Astrocyte of the hippocampus (primary cell): ENCODE measurements around the gene TMED5.
"Not testable (repeated sequence)": the region's sequence is repeated elsewhere in the genome, so short reads cannot be mapped to it uniquely, and the experiment has no call there.

Experiments used
- DNase-seq: peaks from one replicate; pipeline ENCODE4 v3.0.0; 2011; ENCODE audit warnings: low read depth, low spot score

Gene TMED5

DNA sequence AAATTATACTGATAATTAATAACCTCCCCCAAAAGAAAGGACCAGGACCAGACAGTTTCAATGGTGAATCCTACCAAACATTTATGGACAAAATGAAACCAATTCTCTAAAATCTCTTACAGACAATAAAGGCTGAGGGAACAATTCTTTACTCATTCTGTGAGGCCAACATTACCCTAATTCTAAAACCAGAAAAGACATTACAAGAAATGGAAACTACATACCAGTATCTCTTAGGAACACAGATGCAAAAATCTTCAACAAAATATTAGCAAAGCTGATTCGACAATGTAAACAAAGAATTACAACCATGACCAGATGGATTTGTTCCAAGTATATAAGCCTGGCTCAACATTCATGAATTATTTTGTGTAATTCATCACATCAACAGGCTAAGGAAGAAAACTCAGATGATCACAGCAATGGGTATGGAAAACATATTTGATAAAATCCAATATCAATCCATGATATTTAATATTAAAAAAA lies 8.6 kb downstream of the TMED5 start:
- no peak for DNase-seq

DNA sequence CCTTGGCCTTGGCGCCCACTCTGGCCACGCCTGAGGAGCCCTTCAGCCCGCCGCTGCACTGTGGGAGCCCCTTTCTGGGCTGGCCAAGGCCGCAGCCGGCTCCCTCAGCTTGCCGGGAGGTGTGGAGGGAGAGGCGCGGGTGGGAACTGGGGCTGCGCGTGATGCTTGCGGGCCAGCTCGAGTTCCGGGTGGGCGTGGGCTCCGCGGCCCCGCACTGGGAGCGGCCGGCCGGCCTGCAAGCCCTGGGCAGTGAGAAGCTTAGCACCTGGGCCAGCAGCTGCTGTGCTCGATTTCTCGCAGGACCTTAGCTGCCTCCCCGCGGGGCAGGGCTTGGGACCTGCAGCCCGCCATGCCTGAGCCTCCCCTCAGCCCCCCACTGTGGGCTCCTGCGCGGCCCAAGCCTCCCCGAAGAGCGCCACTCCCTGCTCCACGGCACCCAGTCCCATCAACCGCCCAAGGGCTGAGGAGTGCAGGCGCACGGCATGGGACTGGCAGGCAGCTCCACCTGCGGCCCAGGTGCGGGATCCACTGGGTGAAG lies 10.0 kb downstream of the TMED5 start:
- DNase-seq = not testable (repeated sequence)

DNA sequence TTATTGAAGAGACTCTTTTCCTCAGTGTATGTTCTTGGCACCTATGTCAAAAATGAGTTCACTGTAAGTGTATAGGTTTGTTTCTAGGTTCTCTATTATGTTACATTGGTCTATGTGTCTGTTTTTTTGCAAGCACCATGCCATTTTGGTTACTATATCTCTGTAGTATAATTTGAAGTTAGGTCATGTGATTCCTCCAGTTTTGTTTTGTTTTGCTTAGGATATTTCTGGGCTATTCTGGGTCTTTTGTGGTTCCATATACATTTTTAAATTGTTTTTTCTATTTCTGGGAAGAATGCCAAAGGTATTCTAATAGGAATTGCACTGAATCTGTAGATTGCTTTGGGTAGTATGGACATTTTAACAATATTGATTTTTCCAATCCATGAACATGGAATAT lies 13.2 kb downstream of the TMED5 start:
- DNase-seq = no peak

DNA sequence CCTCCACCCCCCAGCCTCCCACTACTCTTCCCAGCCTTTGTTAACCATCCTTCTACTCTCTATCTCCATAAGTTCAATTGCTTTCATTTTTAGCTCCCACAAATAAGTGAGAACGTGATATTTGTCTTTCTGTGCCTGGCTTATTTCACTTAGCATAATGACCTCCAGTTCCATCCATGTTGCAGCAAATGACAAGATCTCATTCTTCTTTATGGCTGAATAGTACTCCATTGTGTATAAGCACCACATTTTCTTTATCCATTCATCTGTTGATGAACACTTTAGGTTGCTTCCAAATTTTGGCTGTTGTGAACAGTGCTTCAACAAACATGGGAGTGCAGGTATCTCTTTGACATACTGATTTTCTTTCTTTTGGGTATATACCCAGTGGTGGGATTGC lies 14.3 kb downstream of the TMED5 start:
- not testable (repeated sequence) for DNase-seq

DNA sequence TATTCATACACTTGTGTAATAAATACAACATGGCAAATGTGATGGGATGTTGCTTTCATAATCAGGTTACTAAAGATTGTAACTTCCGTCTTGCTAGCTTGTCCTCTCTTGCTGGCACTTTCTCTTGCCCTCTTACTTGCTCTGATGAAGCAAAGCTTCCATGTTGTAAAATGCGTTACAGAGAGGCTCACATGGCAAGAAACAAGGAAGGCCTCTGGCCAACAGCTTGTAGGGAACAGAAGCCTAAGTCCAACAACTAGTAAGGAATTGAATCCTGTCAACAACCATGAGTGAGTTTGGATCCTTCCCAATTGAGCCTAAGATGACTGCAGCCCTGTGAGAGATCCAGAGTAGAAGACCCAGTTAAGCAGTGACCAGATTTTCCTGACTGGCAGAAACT lies 15.4 kb downstream of the TMED5 start:
- no peak for DNase-seq

DNA sequence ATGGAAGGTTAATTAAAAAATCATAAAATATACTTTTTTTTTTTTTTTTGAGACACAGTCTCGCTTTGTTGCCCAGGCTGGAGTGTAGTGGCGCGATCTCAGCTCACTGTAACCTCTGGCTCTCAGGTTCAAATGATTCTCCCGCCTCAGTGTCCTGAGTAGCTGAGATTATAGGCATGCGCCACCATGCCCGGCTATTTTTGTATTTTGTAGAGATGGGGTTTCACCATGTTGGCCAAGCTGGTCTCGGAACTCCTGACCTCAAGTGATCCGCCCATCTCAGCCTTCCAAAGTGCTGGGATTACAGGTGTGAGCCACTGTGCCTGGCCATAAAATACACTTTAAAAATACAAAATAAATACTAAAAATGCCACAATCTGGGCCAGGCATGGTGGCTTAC lies 16.9 kb downstream of the TMED5 start:
- not testable (repeated sequence) for DNase-seq

DNA sequence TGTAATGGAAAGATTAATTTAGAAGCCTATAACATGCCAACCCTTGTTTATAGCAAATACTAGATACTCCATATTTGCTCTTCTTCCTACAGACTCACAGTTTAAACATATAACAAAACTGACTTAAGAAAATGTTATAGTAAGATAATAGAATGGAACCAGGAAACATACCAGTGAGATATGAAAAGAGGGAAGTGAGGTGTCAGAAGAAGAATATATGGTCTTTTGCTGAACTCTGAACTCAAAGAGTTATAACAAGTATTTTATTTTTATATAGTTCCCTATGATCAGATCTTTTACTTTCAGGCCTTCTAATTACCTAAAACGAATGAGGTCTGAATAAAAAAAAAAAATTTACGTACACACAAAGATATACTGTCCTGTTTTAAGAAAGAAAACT lies 20.9 kb downstream of the TMED5 start:
- no peak for DNase-seq

DNA sequence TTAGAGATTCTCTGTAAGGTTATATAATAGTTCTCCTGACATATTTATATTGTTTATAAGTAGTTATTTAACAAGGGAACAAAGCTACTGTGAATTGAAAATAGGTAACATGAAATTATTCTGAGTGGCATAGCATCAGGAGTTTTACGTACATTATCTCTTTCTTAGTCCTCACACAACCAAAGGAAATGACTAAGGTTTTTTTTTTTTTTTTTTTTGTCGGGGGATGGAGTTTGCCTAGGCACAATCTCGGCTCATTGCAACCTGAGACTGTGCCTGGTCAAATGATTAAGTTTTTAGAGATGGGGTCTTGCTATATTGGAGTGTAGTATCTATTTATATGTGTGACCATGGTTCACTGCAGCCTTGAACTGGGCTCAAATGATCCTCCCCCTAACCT lies 24.9 kb downstream of the TMED5 start:
- no peak for DNase-seq

DNA sequence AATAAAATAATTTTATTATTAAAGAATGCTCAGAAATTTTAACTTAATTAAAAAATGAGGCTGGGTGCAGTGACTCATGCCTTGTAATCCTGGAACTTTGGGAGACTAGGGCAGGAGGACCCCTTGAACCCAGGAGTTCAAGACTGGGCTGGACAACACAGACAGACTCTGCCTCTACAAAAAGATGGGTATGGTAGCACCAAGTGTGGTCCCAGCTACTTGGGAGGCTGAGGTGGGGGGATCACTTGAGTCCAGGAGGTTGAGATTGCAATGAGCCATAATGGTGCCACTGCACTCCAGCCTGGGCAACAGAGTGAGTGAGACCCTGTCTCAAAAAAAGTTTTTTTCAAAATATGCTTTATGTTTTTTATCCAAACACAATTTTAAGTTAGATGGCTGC lies 25.3 kb downstream of the TMED5 start:
- DNase-seq = no peak

DNA sequence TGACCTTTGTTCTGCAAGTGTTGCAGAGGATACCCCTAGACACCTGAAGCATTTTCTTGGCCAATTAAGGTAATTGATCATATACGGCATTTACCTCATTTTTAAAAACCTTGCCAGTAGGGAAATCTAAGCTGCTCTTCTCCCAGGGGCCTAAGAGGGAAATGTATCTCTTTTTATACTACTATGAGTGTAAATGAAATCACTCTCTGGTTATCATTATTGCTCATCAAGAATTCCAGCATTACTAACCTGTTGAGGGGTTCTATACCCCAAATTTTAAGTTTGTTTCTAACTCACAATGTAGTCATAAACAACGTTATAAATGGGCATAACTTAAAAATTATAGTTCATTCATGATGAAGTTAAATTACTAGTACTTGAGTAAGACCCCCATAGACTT lies 27.4 kb downstream of the TMED5 start:
- no peak for DNase-seq

DNA sequence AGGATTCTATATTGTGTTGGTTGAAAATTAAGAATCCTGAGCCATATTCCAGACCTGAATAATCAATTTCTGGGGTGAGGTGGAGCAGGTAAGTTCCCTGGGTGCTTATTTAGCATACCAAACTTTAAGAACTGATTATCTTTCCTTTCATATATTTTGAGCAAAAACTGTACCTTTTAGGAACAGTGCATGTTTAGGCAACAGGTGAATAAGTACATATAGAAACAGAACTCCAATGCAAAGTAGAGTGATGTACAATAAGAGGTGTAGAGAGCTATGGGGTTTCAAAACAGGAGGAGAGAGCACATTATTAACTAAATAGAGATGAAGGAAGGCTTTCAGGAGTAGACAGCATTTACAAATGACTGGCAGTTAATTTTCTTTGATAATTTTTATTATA lies 28.7 kb downstream of the TMED5 start:
- no peak for DNase-seq

DNA sequence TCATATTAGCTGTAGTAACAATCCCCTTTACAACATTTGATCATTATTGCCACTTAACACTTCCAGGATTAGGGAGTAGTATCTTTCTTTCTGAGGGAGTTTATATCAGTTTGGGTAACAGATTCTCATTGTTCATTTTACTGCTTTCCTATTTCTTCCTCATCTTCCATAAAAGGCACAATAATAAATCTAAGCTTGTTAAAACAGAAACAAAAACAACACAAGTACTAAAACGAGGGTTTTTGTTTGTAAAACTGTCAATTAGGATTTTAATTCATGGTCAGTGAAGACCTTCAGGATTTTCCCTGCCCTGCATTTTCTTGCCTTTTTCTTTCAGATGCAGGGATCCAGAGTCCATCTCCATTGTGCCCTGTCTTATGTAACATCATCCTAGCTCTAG lies 29.5 kb downstream of the TMED5 start:
- no peak for DNase-seq

DNA sequence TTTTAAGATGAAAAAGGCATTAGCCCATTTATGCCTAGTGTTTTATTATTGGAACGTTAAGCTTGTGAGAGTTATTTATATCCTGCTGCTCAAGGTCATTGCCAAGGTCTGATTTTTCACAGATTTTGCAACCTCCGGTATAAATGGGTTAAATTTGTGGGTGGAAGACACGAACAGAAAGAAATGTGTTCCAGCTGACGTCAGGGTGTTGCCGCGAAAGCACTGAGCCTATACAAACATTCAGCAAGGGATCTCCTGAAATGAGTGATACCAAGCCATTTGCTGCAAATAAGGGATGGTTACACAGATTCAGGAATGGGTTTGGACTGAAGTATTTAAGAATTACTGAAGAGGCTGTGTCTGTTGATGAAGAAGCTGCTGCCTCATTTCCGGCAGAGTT lies 32.2 kb downstream of the TMED5 start:
- DNase-seq = no peak

DNA sequence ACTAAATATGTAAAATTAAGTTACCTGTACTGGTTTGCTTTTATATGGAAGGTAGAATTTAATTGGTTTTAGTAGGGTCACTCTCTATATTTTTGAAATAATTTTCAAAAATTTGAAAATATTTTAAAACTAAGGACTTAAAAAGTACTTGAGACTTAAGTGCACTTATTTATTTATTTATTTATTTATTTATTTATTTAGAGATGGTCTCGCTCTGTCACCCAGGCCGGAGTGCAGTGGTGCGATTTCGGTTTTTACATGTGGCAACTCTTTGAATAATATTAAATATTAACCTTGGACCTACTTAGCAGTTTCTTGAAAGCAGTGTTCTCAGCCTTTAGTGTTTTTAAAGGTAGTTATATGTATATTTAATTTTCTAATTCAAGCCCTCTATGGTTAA lies 36.4 kb downstream of the TMED5 start:
- no peak for DNase-seq

DNA sequence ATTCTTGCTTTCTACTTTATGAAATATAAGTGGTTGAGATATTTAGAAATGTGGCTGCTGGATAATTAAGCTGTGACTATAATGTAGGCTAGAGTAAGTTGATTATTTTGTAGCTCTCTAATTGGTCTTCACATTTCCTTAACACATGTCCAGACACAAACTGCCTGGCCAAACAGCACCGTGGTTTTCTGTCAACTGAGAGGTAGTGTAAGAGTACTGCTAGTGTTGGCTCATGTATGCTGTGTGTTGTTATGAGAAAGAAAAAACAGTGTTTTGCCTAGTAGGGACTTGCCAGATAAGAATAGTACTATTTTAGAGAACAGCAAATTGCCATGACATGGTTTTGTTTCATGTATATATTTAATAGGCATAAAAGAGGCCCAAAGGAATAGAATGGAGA lies 37.1 kb downstream of the TMED5 start:
- peak; percentile 7 for DNase-seq

DNA sequence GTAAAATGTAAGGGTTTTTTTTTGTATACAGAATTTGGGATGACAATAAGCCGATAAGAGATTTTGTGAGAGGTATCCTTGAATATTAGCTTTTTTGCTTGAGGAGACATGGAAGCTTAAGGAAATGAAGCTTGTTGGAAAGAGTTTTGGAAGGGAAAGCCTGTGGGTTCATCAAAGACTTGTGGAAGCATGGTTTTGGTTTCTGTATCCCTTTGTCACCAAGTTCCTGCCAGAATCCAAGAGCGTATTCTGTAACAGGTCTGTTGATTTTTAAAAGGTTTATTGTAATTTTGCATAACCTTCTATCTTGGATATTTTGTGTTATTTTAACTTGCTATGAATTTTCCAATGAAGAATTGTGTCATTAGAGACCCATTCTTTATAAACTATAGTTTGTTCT lies 38.1 kb downstream of the TMED5 start:
- no peak for DNase-seq

DNA sequence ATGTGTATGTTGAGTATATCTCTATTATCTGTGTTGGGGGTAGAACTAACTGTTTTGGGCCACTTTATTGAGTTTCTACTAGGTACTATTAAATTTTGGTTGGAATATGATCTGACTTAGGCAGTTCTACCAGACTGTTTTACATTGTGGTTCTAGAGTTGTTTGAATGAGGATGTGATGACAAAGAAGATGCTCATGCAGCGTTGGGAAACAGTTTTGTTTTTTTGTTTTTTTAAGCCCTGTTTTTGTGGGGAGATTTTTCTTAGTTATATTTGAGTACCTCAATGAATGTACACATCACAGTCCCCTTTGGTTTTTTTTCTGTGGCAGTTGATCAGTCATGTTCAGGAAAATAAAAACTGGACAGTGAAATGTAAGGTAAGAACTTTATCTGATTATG lies 40.1 kb downstream of the TMED5 start:
- DNase-seq = no peak

DNA sequence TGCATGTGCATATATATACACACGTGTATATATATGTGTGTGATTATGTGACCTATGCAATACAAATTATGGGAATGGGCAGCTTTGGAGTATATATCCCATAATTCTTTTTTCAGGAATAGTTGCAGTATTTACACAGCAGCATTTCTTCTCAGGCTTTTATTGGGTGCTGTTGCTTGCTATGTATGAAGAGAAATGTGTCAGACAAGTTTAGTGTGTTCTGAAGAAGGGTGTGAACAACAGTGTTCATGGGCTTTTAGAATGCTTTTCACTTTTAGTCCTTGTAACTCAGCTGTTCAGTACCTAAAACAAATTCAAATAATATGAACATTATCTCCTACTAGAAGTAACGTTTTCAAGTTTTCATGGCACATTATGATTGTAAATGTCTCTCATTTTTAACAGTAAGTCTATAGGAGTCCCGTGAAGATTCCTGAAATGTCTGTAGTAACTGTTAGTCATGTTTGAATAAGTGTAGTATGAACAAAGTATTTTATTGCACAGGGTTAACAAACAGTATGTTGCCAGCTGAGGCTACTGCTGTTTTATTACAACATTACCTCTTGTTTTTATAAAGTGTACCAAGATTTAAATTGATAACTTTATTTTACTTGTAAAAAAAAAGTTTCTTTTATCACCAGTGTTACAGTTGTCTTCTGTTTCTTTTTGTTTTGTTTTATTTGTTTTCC lies 42.5 kb downstream of the TMED5 start:
- no peak for DNase-seq

DNA sequence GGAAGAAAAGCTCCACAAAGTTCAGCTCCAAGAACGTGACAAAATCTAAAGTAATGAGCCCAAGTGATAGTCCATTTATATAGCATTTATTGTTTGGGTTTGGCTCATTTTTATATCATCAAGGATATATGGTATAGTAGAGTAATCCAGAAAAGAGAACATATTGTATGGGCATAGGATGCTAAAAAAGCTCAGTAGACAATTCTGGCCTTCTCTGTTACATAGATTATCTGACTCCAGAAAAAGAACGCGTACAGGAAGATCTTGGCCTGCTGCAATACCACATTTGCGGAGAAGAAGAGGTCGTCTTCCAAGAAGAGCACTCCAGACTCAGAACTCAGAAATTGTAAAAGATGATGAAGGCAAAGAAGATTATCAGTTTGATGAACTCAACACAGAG lies 43.8 kb downstream of the TMED5 start:
- DNase-seq = no peak

DNA sequence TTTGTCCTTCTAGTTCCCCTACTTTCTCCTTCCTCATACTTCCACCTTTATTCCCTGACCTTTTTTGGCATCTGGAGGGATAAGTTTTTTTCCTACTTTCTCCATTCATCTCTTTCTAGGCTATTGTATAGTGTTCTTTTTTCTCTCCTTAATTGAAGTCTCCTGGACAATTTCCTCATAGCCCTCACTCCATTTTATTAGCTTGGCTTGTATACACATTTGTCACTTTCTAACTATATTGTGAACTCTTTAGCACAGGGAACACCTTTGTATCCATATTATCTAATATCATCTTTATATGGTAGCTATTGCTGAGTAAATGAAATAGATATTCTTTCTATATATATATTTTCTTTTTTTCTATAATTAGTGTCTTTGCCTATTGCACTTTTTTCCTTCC lies 47.6 kb downstream of the TMED5 start:
- no peak for DNase-seq

DNA sequence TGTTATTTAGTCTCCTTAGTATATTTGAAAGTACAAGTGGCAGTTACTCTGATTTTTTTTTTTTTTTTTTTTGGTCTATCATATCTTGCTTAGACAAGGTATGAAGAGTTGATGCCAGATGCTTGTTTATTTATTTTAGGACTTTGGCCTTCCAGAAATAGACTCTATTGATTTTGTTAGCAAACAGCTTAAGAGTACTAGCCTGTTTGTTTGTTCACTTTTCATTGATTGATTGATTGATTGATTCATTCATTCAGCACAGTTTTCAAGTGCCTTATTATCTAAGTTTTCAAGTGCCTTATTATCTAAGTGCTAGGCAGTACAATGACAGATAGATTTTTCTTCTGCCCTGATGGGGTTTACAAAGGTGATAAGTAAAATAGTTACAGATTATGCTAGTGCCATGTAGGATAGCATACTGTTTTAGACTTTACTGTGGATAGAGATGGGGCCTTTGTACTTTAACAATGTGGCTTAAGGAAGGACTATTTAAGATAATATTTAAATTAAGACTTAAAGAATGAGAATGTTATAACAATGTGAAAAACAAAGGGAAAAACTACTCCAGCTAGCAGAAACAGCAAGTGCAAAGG lies 50.6 kb downstream of the TMED5 start:
- DNase-seq = no peak

DNA sequence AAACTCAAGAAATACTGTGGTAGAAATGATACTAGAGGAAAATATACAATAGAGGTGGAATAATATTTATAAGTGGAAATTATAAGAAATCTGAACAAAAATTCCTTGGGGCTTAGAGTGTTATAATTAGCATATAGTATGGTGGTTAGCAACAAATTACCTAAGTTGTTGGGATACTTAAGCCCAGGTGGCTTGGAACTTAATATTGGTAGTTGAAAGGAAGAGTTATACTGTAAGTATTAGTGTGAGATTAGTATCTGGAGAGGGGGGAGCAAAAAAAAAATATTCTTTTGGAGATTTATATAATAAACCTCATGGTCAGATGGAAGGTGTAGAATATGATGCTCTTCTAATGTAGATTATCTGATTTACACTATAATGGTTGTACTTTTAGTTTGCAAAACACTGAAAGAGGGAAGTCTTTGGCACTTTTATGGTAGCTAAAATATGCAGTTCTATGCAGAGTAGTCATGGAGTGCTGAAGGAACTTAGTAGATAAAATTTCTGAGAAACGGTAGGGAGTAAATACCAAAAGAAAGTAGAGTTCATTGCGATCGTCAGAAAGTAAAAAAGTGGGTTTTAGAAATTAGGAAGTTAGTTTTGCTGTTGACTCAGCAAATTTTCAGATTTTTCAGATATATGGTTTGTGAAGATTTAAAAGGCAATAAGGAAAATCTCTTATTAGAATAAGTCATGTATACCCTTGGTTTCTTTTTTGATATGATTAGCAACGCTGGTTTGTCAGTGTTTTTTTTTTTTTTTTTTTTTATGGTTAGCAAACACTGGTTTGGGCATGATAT lies 55.5 kb downstream of the TMED5 start:
- DNase-seq = no peak
